Stimulated activated CD4-positive, alpha-beta T cell treated with anti-CD3 and anti-CD28 coated beads, Interleukin-12 subunit alpha, Interleukin-12 subunit beta, amount 100 ng/mL, for 24 hours (primary cell): Measurements from ENCODE around the gene CARD19.
A peak's percentile ranks its signal among the peaks of the same experiment; 100 is the strongest.

Source experiments
- DNase-seq, 2 experiments: peaks; one replicate each; pipeline ENCODE4 v3.0.0-alpha.2; 2020; ENCODE audit warnings: low read depth in 2 of 2

CARD19 gene, protein sequence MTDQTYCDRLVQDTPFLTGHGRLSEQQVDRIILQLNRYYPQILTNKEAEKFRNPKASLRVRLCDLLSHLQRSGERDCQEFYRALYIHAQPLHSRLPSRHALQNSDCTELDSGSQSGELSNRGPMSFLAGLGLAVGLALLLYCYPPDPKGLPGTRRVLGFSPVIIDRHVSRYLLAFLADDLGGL

DNA sequence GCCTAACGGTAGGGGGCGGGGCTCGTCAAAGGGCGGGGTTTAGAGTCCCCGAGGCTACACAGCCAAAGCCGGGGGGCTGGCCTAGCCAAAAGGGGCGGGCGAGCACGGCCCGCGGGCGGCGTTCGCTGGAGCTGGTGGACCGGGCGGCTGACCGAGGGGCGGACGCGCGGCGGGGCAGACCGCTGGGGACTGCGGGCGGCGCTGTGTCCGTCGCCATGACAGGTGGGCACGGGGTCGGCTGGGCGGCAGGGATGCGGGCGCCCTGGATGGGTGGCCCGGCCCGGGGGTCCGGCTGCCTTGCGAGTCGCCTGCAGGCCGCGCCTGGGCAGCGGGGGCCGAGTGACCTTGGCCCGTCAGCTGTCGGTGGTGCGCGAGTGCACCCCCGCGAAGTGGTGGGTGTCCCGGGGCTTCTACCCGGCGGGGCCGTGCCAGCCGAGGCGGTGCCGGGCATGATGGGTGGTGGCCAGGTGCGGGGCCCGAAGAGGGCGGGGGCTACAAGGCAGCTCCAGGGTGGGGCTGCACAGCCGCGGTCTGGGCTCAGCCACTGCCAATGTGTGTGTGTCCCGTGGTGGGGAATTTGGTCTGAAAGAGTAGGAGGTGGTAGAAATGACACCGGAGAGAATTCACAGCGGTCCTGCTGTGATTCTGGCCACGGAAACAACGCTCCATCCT lies at the start of gene CARD19:
Gene CARD19, plus strand, starts transcription at position 87 of the 672 bp plus-strand sequence. Its CDS starts 129 bp downstream, at position 216.
- peak in 1 of 2 experiments; percentile 38 for DNase-seq

DNA sequence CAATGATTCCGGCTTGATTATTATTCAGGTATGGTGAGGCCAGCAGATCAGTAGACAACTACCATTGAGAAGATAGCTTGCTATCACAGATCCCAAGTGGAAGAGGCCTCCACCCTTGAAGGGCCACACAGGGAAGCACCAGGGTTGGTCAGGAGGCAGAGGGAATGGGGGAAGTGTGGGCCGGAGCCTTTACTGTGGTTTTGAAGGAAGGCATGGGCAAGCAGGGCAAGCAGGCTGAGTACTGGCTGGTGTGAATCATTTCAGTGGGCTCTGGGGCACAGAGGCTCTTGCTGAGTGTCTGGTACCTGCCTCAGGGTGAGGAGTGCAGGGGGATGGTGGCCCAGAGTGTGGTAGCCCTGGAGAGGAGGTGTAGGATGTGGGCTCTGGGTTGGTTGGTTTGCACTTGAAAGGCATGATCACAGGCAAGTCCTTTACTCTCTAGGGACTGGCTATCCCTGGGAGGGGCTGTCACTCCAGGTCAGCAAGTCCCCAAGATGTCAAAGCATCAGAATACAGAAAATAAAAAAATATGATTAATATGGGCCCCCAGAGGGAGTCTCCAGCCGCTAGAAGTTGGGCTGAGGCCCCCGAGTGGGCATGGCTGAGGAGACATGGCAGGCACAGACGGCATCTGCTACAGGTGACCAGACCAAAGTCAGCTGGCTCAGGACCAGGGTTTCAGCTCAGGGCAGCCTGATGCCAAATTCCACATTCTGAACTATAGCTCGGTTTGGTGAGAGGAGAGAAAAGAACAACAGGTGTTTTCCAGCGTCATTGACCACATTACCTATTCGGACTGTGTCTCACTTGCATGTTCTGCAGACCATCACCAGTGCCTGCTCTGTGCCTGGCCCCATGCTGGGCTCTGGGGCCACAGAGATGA lies 47.2 kb upstream of the CARD19 start:
- DNase-seq: no peak

- no peak for DNase-seq
Observed at GRCh38 chr9:93049491-93049890, 46.5 kb upstream of the CARD19 start.

GRCh38 chr9:93050231-93050630 lies 45.8 kb upstream of the CARD19 start:
- DNase-seq: no peak

- DNase-seq: no peak
Observed at GRCh38 chr9:93051680-93052089, 44.3 kb upstream of the CARD19 start.

GRCh38 chr9:93052791-93053540 lies 43.1 kb upstream of the CARD19 start:
- no peak for DNase-seq

- DNase-seq: no peak
Observed at GRCh38 chr9:93053781-93054331, 42.2 kb upstream of the CARD19 start.

DNA sequence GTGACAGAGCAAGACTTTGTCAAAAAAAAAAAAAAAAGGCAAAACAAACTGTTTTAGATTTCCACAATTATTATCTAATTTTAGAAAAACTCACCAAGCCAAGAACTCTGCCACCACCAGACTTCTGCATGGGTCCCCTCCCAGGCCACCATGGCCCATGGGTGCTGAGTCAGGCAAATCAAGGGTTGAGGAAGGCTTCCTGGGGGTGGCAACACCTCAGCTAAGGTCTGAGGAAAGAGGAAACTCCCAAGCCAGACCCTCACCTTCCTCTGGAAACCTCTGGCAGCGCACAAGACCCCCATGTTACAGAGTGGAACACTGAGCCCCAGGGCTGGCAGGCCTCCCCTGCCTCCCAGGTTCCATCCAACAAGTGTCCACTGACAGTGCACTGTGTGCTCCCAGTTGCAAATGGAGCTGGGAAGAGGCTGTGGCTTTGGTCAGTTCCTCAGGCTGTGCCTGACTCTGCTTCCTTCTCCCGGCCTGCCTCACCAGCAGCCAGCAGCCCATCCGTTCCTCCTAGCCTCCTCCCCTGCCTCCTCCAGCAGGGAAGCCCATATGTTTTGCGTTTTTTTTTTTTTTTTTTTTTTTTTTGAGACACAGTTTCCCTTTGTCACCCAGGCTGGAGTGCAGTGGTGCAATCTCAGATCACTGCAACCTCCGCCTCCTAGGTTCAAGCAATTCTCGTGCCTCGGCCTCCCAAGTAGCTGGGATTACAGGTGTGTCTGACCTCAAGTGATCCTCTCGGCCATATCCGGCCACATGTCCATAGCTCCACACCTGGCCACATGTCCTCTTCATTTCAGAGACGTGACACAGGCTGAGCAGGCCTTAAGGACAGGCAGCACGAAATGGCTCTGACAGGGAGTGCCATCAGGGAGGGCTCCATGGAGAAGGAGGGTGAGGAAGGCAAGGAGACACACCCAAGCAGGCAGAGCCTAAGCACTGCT lies 41.0 kb upstream of the CARD19 start:
- no peak for DNase-seq

GRCh38 chr9:93057042-93057702 lies 38.8 kb upstream of the CARD19 start:
- DNase-seq: no peak

- no peak for DNase-seq
Observed at GRCh38 chr9:93057703-93058354, 38.2 kb upstream of the CARD19 start.

DNA sequence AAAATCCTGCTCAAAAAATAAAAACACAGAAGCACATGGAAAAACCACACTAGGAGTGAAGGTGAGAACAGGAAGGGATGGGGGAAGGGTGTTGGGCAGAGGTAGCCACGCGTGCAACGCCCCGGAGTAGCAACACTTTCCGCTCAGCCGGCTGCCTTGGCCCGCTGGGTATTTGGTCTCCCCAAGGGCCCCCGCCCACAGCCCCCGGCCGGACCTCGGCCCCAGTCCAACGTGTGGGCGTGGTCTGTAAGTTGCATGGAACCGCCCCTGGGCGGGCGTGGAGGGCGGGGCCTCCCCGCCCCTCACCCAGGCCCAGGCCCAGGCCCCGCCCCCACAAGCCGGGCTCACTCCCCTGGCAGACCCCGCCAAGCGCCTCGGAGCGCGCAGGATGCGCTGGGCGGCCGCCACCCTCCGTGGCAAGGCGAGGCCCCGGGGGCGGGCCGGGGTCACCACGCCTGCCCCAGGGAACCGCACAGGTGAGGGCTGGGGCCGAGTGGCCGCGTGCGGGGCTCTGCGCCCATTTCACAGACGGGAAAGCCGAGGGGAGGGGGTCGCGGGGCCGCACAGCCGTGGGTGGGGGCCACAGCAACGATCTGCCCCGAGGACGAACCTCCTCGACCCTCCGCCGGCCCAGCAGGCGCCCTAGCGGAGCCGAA lies 37.5 kb upstream of the CARD19 start, which contains the start of gene SUSD3:
Gene SUSD3, plus strand, starts transcription at position 347 of the 656 bp plus-strand sequence. Its CDS starts 42 bp downstream, at position 389.
- DNase-seq: peak; percentile 34 to 54

GRCh38 chr9:93059011-93059714 lies 36.9 kb upstream of the CARD19 start:
- DNase-seq: no peak

GRCh38 chr9:93059715-93060578 lies 36.1 kb upstream of the CARD19 start:
- no peak for DNase-seq

DNA sequence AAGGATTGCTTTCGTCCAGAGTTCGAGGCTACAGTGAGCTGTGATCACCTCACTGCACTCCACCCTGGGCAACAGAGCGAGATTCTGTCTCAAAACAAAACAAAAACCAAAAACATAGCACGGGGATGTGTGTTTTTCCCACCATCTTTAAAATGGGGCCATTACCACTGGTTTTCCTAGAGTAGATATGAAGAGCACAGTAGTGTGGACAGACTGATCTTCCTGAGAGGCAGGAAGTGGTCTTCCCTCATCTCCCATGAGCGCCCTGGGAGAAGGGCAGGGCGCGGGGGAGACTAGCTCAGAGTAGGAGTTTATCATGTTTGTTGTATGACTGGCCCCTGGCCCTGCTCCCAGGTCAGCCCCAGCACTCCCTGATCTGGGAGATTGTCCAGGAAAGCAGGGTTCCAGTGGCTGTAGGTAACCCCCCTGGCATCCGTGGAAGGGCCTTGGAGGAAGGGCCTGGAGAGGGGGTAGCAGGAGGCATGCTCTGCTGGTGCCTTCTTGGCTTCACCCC lies 35.2 kb upstream of the CARD19 start:
- no peak for DNase-seq

- no peak for DNase-seq
Observed at GRCh38 chr9:93061260-93061751, 34.7 kb upstream of the CARD19 start.
